NCI-H1417 treated with DMSO at 0.1 percent for 48 hours (cell line): ENCODE results near the gene SEC24A.
"Not testable (repeated sequence)": the region's sequence is repeated elsewhere in the genome, so short reads cannot be mapped to it uniquely, and the experiment has no call there.

Experiments
- DNase-seq: peaks from one replicate; lab custom pipeline; 2025; lab: John Stamatoyannopoulos, UW

SEC24A gene

DNA sequence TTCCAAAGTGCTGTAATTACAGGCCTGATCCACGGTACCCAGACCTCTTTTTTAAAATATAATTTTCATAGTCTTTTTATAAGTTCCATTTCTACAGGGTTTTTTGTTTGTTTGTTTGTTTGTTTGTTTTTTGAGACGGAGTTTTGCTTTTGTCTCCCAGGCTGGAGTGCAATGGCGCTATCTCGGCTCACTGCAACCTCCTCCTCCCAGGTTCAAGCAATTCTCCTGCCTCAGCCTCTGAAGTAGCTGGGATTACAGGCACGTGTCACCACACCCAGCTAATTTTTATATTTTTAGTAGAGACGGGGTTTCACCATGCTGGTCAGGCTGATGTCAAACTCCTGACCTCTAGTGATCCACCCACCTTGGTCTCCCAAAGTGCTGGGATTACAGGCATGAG, 2.1 kb downstream of the SEC24A start:
- not testable (repeated sequence) for DNase-seq

DNA sequence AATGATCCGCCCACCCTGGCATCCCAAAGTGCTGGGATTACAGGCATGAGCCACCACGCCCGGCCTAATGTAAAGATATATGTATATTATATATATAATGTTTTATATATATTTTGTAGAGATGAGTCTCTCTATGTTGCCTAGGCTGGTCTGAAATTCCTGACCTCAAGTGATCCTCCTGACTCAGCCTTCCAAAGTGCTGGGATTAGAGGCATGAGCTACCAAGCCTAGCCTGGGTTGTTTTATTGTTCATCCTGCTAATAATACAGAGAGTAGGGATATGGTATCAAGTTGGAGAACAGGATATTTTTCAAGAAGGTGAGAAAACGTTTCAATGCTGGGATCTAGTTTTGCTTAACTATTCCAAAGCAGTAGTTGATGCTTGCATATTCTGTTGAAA, 2.9 kb downstream of the SEC24A start:
- no peak for DNase-seq

GRCh38 chr5:134656690-134657089, 8.1 kb downstream of the SEC24A start:
- DNase-seq = no peak

GRCh38 chr5:134659456-134659855, 10.9 kb downstream of the SEC24A start:
- DNase-seq = no peak

DNA sequence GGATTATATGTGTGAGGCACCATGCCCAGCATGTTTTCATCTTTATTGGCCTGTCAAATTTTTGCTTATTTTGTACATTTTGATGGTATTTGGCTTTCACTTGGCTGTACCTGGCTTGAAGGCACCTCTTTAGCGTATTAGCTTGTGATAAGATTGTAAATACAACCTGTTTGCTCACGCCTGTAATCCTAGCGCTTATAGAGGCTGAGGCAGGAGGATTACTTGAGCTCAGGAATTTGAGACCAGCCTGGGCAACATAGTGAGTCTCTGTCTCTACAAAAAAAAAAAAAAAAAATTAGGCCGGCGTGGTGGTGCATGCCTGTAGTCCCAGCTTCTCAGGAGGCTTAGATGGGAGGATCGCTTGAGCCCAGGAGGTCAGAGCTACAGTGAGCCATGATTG, 11.3 kb downstream of the SEC24A start:
- DNase-seq = no peak

GRCh38 chr5:134662971-134663370, 14.4 kb downstream of the SEC24A start:
- DNase-seq = no peak

DNA sequence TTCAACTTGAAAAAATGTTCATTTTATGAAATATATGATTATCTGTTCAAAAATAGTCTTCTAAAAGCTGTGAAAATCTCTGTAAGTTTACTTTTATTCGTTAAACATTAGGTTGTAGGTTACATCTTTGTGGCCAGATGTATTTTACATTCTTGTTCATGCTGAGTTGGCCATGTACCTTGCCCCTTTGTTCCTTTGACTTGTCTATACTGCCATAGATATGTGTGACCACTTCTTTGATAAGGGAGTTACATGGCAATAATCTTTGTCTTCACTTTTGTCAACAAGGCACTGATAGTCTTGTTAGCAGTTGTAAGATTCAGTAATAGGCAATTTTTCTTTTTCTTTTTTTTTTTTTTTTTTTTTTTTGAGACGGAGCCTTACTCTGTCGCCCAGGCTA, 15.9 kb downstream of the SEC24A start:
- DNase-seq = no peak

GRCh38 chr5:134673546-134673945, 25.0 kb downstream of the SEC24A start:
- not testable (repeated sequence) for DNase-seq

GRCh38 chr5:134677357-134677756, 28.8 kb downstream of the SEC24A start:
- DNase-seq = not testable (repeated sequence)

DNA sequence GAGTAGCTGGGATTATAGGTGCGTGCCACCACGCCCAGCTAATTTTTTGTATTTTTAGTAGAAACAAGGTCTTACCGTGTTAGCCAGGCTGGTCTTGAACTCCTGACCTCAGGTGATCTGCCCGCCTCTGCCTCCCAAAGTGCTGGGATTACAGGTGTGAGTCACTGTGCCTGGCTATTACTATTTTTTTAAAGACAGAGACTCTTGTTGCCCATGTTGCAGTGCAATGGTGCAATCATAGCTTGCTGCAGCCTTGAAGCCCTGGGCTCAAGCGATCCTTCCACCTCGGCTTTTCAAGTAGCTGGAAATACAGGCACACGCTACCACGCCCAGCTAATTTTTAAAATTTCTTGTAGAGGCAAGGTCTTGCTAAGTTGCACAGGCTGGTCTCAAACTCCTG, 41.6 kb downstream of the SEC24A start:
- DNase-seq = not testable (repeated sequence)

DNA sequence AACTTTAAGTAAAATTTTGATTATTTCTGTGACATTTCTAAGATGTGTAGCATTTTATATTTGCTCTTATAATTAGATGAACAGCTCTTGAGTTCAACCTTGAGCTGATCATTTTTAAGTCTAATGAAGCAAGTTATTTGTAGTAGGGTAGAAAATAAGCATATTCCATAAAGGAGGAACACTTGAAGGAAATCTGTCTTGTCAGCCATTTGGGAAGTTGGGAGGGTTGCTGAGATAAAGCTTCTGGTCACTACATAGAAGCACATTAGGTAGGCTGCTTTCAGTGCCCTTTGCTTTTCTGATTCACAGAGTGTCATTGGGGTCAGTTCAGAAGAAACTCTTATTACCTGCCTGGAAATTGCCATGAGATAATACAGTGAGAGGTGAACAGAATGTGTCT, 44.1 kb downstream of the SEC24A start:
- no peak for DNase-seq

DNA sequence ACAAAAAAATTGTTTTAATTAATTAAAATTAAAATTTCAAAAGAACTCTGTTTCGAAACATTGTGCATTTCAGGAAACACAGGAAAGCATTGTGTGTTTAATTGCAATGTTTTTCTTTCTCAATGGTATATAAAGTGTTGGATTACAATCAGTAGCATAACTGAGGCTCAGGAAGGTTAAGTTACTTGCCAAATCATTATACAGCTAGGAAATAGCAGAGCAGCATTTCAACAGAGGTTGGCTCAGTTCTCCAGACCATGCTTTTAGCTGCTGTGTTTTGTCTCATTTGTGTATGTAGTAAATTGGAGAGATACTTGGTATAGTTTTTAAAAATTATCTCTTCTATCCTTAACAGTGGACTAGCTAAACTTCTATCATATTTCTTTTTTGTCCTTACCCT, 59.7 kb downstream of the SEC24A start:
- DNase-seq = no peak

DNA sequence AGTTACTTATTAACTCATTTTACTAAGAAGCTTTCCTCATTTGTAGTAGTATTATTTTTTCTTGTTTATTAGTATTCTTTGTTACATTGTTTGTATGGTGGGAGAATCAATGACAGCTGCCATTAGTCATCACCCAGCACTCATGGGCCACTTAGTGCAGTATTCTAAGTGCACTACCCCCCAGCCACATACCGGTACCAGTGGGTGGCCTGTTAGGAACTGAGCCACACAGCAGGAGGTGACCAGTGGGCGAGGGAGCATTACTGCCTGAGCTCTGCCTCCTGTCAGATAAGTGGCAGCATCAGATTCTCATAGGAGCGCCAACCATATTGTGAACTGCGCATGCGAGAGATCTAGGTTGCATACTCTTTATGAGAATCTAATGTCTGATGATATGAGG, 65.5 kb downstream of the SEC24A start:
- no peak for DNase-seq

DNA sequence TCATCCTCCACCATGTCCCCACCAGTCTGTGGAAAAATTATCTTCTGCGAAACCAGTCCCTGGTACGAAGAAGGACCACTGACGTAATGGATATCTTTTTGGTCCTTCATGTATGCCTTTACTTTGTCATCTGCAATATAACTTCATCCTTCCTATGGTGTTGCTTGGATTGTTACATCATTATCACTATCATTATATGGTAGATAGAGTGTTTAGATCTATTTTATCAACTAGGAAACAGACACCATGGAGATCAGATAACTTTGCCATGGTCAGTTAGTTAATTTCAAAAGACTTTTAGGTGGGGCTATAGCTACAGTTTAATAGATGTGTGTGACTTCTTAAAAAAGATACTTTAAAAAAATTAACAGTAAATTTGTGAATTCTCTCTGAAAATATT, 66.0 kb downstream of the SEC24A start:
- DNase-seq = no peak

DNA sequence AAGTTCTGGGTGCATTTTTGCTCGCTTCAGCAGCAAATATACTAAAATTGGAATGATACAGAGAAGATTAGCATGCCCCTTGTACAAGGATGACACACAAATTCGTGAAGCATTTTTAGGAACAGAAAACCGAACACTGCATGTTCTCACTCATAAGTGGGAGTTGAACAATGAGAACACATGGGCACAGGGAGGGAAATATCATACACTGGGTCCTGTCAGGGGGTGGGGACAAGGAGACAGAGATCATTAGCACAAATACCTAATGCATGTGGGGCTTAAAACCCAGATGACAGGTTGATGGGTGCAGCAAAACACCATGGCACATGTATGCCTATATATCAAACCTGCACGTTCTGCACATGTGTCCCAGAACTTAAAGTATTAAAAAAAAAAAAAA, 66.9 kb downstream of the SEC24A start:
- not testable (repeated sequence) for DNase-seq

DNA sequence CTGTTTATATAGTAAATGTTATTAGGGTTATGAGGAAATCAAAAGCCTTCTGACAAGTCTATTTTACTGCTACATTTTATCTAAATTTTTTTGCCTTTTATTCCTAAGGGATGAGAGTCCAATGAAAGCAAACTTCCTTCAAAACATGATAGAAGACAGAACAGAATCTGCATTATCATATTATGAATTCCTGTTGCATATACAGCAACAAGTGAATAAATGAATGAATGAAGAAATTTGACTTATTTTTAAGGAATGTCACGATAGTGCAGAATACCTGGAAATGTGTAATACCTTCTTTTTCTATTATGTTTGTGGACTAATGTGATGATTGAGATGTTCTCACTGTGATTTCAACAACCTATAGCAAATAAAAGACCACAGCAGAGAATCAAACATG, 76.3 kb downstream of the SEC24A start:
- DNase-seq = no peak

GRCh38 chr5:134732819-134733218, 84.2 kb downstream of the SEC24A start:
- no peak for DNase-seq

- no peak for DNase-seq
Measured at GRCh38 chr5:134735243-134735642, 86.7 kb downstream of the SEC24A start.

- no peak for DNase-seq
Measured at GRCh38 chr5:134736173-134736812, 87.7 kb downstream of the SEC24A start.

GRCh38 chr5:134738133-134738962, 89.8 kb downstream of the SEC24A start, which contains the start of gene CAMLG:
Gene CAMLG, plus strand, starts transcription at chr5:134738548. Its CDS starts 73 bp downstream, at chr5:134738621.
- DNase-seq = peak; percentile 26

DNA sequence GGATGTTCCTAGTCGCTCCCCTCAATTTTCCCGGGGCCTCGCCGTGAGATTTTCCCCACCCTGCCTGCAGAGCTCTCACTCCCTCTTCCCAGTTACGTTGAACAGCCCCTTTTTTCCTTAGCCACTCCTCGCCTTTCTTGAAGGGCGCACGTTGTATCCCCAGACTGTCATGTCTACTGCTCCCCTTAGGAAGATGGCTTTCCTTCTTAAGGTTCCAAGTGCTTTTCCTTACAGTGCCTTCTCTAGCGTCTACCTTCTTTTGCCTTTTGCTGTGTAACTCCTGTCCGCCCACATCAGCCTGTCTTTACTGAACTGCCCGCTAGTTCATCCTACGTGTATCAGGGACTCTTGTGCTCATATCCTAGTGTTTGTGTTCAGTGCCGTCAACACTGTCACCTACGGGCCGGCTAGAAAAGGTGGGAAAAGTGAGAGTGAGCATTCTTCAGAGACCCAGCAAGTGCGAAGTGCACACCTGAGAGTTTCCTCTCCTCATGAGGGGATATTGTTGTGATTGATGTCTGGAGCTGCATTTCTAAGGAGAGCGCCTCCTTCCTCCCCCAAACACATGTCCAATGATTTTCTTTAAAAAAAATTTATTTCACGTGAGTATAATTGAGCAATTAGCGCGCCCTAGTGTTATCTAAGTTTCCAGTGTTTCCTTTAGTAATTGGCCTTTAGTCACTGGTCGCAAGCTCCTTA, 90.5 kb downstream of the SEC24A start:
- DNase-seq = no peak

DNA sequence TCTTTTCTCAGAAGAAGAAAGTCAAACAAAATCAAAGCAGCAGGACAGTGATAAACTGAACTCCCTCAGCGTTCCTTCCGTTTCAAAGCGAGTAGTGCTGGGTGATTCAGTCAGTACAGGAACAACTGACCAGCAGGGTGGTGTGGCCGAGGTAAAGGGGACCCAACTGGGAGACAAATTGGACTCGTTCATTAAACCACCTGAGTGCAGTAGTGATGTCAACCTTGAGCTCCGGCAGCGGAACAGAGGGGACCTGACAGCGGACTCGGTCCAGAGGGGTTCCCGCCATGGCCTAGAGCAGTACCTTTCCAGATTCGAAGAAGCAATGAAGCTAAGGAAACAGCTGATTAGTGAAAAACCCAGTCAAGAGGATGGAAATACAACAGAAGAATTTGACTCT, 92.5 kb downstream of the SEC24A start:
- no peak for DNase-seq

GRCh38 chr5:134742134-134742533, 93.5 kb downstream of the SEC24A start:
- no peak for DNase-seq
